Activated naive CD4-positive, alpha-beta T cell treated with anti-CD3 and anti-CD28 coated beads, Interleukin-2, amount 50 U/mL, for 24 hours (primary cell): ENCODE results near the gene CNN3.
"Not testable (repeated sequence)": the region's sequence is repeated elsewhere in the genome, so short reads cannot be mapped to it uniquely, and the experiment has no call there.

Experiments
- H3K27ac Mint-ChIP-seq: one replicate; pipeline ENCODE4 v1.8.0; 2021; ENCODE audit warnings: mild to moderate bottlenecking, mixed read lengths
- H3K27me3 Mint-ChIP-seq: one replicate; pipeline ENCODE4 v1.8.0; 2021; ENCODE audit warnings: mixed read lengths
- H3K36me3 Mint-ChIP-seq: one replicate; pipeline ENCODE4 v1.8.0; 2021; ENCODE audit warnings: mixed read lengths
- H3K4me1 Mint-ChIP-seq: one replicate; pipeline ENCODE4 v1.8.0; 2021; ENCODE audit warnings: mixed read lengths
- H3K4me3 Mint-ChIP-seq: one replicate; pipeline ENCODE4 v1.8.0; 2021; ENCODE audit warnings: mild to moderate bottlenecking, mixed read lengths
- H3K9me3 Mint-ChIP-seq: one replicate; pipeline ENCODE4 v1.8.0; 2021; ENCODE audit warnings: mixed read lengths

Gene CNN3

GRCh38 chr1:94954263-94955220, 27.6 kb upstream of the CNN3 start:
- Mint-ChIP-seq H3K4me3 (no peak overlapping the region), H3K9me3 (no peaks in the 10 kb centered on the region), H3K4me1 (no peaks in the 10 kb centered on the region), H3K36me3 (no peaks in the 10 kb centered on the region), H3K27ac (no peak overlapping the region), H3K27me3 (no peaks in the 10 kb centered on the region)

- no peaks in the 10 kb centered on the region for H3K36me3 Mint-ChIP-seq
Measured at GRCh38 chr1:94953746-94954145, 26.8 kb upstream of the CNN3 start.

GRCh38 chr1:94953107-94953506, 26.2 kb upstream of the CNN3 start:
- H3K9me3 Mint-ChIP-seq = no peaks in the 10 kb centered on the region
- no peaks in the 10 kb centered on the region for H3K36me3 Mint-ChIP-seq
- H3K4me1 Mint-ChIP-seq = no peaks in the 10 kb centered on the region
- no peak overlapping the region for H3K4me3 Mint-ChIP-seq
- H3K27me3 Mint-ChIP-seq = no peaks in the 10 kb centered on the region
- H3K27ac Mint-ChIP-seq = no peak overlapping the region

More at GRCh38 chr1:94953746-94954145, 26.8 kb upstream of the CNN3 start:
- no peak overlapping the region for H3K4me3 Mint-ChIP-seq
- H3K27ac Mint-ChIP-seq = no peak overlapping the region
- H3K9me3 Mint-ChIP-seq = no peaks in the 10 kb centered on the region
- H3K27me3 Mint-ChIP-seq = no peaks in the 10 kb centered on the region
- no peaks in the 10 kb centered on the region for H3K4me1 Mint-ChIP-seq

GRCh38 chr1:94952539-94952938, 25.6 kb upstream of the CNN3 start:
- Mint-ChIP-seq H3K4me3 (no peak overlapping the region), H3K27ac (no peak overlapping the region), H3K9me3 (no peaks in the 10 kb centered on the region), H3K4me1 (no peaks in the 10 kb centered on the region), H3K27me3 (no peaks in the 10 kb centered on the region), H3K36me3 (no peaks in the 10 kb centered on the region)

GRCh38 chr1:94951509-94952208, 24.7 kb upstream of the CNN3 start:
- H3K27ac Mint-ChIP-seq = no peak overlapping the region
- H3K9me3 Mint-ChIP-seq = no peaks in the 10 kb centered on the region

GRCh38 chr1:94951046-94951445, 24.1 kb upstream of the CNN3 start:
- Mint-ChIP-seq H3K27ac (no peak overlapping the region), H3K36me3 (no peaks in the 10 kb centered on the region), H3K4me1 (no peaks in the 10 kb centered on the region), H3K27me3 (no peaks in the 10 kb centered on the region), H3K9me3 (no peaks in the 10 kb centered on the region), H3K4me3 (no peak overlapping the region)

More at GRCh38 chr1:94951509-94952208, 24.7 kb upstream of the CNN3 start:
- H3K4me1 Mint-ChIP-seq = no peaks in the 10 kb centered on the region
- H3K27me3 Mint-ChIP-seq = no peaks in the 10 kb centered on the region
- no peaks in the 10 kb centered on the region for H3K36me3 Mint-ChIP-seq
- H3K4me3 Mint-ChIP-seq = no peak overlapping the region

GRCh38 chr1:94949681-94950661, 23.1 kb upstream of the CNN3 start:
- no peaks in the 10 kb centered on the region for H3K36me3 Mint-ChIP-seq
- H3K27me3 Mint-ChIP-seq = no peaks in the 10 kb centered on the region
- H3K4me1 Mint-ChIP-seq = no peaks in the 10 kb centered on the region
- H3K27ac Mint-ChIP-seq = no peak overlapping the region
- no peaks in the 10 kb centered on the region for H3K9me3 Mint-ChIP-seq
- H3K4me3 Mint-ChIP-seq = no peak overlapping the region

- no peaks in the 10 kb centered on the region for H3K9me3 Mint-ChIP-seq
- peaks cover 1% of the 10 kb centered on the region for H3K27me3 Mint-ChIP-seq
- no peak overlapping the region for H3K27ac Mint-ChIP-seq
- no peak overlapping the region for H3K4me3 Mint-ChIP-seq
- H3K4me1 Mint-ChIP-seq = no peaks in the 10 kb centered on the region
- no peaks in the 10 kb centered on the region for H3K36me3 Mint-ChIP-seq
Measured at GRCh38 chr1:94947437-94947836, 20.5 kb upstream of the CNN3 start.

- Mint-ChIP-seq H3K4me3 (no peak overlapping the region), H3K27me3 (peaks cover 1% of the 10 kb centered on the region), H3K27ac (no peak overlapping the region), H3K9me3 (no peaks in the 10 kb centered on the region), H3K4me1 (no peaks in the 10 kb centered on the region), H3K36me3 (no peaks in the 10 kb centered on the region)
Measured at GRCh38 chr1:94946886-94947285, 20.0 kb upstream of the CNN3 start.

- H3K4me1 Mint-ChIP-seq = no peaks in the 10 kb centered on the region
- H3K4me3 Mint-ChIP-seq = no peak overlapping the region
- no peaks in the 10 kb centered on the region for H3K36me3 Mint-ChIP-seq
- H3K9me3 Mint-ChIP-seq = no peaks in the 10 kb centered on the region
- H3K27me3 Mint-ChIP-seq = peaks cover 1% of the 10 kb centered on the region
- H3K27ac Mint-ChIP-seq = no peak overlapping the region
Measured at GRCh38 chr1:94942171-94943128, 15.5 kb upstream of the CNN3 start.

GRCh38 chr1:94941480-94941879, 14.6 kb upstream of the CNN3 start:
- H3K27ac Mint-ChIP-seq, H3K27me3 Mint-ChIP-seq, H3K36me3 Mint-ChIP-seq: not testable (repeated sequence)

GRCh38 chr1:94940738-94941137, 13.8 kb upstream of the CNN3 start:
- Mint-ChIP-seq H3K4me3 (no peak overlapping the region), H3K9me3 (no peaks in the 10 kb centered on the region), H3K27me3 (peaks cover 1% of the 10 kb centered on the region), H3K27ac (no peak overlapping the region), H3K36me3 (no peaks in the 10 kb centered on the region), H3K4me1 (peaks cover 6% of the 10 kb centered on the region)

More at GRCh38 chr1:94941480-94941879, 14.6 kb upstream of the CNN3 start:
- H3K4me3 Mint-ChIP-seq, H3K4me1 Mint-ChIP-seq, H3K9me3 Mint-ChIP-seq: not testable (repeated sequence)

- no peaks in the 10 kb centered on the region for H3K9me3 Mint-ChIP-seq
- no peaks in the 10 kb centered on the region for H3K36me3 Mint-ChIP-seq
- H3K4me3 Mint-ChIP-seq = no peak overlapping the region
- H3K27ac Mint-ChIP-seq = no peak overlapping the region
- peaks cover 11% of the 10 kb centered on the region for H3K4me1 Mint-ChIP-seq
- H3K27me3 Mint-ChIP-seq = no peaks in the 10 kb centered on the region
Measured at GRCh38 chr1:94937820-94938219, 10.9 kb upstream of the CNN3 start.

GRCh38 chr1:94936861-94937620, 10.1 kb upstream of the CNN3 start:
- H3K36me3 Mint-ChIP-seq = no peaks in the 10 kb centered on the region

More at GRCh38 chr1:94936861-94937620, 10.1 kb upstream of the CNN3 start:
- no peaks in the 10 kb centered on the region for H3K9me3 Mint-ChIP-seq
- H3K27me3 Mint-ChIP-seq = no peaks in the 10 kb centered on the region
- no peak overlapping the region for H3K4me3 Mint-ChIP-seq
- no peak overlapping the region for H3K27ac Mint-ChIP-seq
- H3K4me1 Mint-ChIP-seq = peaks cover 11% of the 10 kb centered on the region
